D341Med (cell line): ENCODE data around the gene CCDC32.

Experiments
- DNase-seq: peaks from one replicate; pipeline ENCODE4 v3.0.0; 2012; ENCODE audit warnings: low spot score

Gene CCDC32

DNA sequence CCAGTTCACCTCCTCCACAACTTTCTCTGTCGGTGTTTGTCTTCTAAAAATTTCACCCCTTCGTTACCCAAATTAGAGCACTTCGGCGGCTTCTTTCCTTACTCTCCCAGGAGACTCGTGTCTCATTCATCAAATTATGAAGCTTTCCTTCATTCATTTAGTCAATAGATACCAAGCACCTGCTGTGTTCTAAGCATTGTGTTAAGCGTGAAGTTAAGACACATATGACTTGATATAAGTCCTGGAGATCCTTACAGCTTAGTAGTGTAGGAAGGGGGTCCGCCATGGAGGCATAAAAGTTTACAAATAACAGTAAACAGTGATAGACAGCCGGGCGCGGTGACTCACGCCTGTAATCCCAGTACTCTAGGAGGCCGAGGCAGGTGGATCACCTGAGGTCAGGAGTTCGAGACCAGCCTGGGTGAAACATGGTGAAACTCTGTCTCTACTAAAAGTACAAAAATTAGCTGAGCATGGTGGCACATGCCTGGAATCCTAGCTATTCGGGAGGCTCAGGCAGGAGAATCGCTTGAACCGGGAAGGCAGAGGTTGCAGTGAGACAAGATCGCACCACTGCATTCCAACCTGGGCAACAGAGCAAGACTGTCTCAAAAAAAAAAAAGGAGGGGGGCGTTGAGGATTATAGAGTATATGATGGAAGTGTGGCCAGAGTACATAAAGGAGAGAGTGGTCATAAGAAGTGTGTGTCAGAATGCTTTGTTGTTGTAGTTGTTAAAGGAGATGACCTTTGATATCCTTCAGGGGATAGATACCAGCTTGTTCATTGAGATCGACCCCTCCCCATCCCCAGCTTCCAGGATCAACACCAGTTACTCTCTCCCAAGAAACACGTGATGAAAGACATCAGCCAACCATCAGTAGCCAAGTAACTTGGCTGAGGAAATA is 744 bp upstream of the CCDC32 start:
- no peak for DNase-seq

- DNase-seq: no peak
Observed at GRCh38 chr15:40563426-40563825, 1.4 kb downstream of the CCDC32 start.

- DNase-seq: no peak
Observed at GRCh38 chr15:40562691-40563090, 2.2 kb downstream of the CCDC32 start.

DNA sequence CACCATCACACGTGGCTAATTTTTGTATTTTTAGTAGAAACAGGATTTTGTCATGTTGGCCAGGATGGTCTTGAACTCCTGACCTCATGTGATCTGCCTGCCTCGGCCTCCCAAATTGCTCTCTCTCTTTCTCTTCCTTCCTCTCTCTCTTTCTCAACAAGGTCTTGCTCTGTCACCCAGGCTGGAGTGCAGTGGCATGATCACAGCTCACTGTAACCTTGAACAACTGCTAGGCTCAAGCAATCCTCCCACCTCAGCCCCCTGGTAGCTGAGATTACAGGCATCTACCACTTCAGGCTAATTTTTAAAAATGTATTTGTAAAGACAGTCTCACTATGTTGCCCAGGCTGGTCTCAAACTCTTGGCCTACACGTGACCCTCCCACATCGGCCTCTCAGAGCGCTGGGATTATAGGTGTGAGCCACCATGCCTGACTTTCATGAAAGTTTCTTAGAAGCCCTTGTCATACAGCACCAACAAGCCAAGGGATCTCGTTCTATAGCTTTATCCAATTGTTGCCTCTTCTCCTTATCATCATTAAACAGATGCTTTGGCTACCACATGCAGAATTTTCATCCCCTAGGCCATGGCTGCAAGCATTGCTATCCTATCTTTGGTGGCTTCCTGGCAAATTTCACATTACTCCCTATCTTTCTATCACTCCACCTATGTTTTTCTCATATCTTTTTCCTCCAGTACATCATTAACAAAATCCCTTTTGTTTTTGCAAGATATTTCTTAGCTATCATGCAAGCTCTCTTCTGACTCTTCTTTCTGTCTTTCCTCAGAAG is 5.7 kb downstream of the CCDC32 start:
- no peak for DNase-seq

DNA sequence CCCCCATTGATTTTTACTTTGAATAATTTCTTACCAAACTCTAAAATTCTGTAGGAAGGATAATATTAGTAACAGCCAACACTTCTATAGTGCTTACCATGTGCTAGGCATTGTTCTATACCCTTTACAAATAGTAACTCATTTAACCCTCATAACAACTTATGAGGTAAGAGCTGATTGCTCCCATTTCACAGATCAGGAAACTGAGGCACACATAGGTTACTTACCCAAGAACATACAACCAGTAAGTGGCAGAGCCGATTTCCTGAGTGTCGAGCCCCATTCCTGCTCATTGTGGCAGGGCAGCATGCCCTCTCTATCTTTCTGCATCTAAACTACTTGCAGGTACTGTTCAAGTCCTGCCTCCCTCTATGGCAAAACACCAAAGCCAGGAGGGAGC is 9.0 kb downstream of the CCDC32 start:
- no peak for DNase-seq

DNA sequence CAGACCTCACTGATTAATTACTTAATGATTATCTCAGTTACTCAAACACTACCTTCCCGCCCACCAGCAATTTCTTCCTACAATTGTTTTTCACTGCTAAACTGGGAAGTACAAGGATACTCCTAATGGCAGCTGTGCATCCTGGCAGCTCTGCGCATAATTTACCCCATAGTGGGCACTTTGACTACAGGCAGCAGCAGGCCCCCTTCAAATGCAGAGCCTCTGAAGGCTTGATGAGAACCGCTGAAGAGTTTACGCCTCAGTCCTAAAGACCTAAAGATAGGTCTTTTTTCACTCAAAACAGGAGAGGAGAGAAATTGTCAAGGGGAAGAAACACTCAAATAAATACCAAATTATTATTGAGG is 10.7 kb downstream of the CCDC32 start:
- DNase-seq: no peak

GRCh38 chr15:40550341-40551037 is 14.4 kb downstream of the CCDC32 start:
- no peak for DNase-seq

- DNase-seq: no peak
Observed at GRCh38 chr15:40549894-40550293, 14.9 kb downstream of the CCDC32 start.

- DNase-seq: no peak
Observed at GRCh38 chr15:40548610-40549009, 16.2 kb downstream of the CCDC32 start.

- DNase-seq: no peak
Observed at GRCh38 chr15:40545457-40545856, 19.4 kb downstream of the CCDC32 start.

GRCh38 chr15:40543631-40544294 is 21.1 kb downstream of the CCDC32 start:
- no peak for DNase-seq

DNA sequence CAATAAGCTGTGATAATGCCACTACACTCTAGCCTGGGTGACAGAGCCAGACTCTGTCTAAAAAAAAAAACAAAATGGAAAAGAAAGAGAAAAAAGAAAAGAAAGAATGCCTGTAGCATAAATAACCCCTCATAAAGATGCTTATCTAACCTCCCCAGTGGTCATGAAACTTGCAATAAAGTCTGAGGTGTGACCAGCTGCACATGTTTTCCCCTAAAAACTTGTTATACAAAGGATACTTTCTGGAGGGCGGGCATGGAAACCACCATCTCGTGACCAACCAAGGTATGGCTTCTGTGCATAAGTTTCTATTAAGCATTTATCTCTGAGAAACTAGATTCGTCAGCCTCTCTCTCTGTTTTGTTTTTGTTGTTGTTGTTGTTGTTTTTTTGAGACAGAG is 21.8 kb downstream of the CCDC32 start:
- no peak for DNase-seq

DNA sequence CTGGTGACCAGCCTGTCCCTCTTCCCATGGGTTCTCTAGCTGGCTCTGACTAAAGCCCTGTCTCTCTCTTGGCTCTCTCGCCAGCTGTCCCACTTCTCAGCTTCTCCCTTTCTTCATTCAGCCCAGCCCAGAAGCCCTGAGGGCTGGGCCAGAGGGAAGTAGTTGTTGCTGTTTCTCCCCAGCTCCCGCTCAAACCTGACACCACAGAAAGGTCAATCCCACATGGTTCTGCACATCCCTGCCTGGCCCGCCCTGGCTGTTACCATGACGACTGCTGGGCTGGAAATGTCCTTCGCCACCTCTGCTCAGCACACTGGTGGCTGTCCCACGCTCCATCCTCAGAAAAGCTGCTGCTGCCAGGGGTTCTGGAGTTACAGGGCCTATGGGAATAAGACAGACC is 25.9 kb downstream of the CCDC32 start:
- no peak for DNase-seq

GRCh38 chr15:40536501-40536900 is 28.3 kb downstream of the CCDC32 start:
- no peak for DNase-seq

DNA sequence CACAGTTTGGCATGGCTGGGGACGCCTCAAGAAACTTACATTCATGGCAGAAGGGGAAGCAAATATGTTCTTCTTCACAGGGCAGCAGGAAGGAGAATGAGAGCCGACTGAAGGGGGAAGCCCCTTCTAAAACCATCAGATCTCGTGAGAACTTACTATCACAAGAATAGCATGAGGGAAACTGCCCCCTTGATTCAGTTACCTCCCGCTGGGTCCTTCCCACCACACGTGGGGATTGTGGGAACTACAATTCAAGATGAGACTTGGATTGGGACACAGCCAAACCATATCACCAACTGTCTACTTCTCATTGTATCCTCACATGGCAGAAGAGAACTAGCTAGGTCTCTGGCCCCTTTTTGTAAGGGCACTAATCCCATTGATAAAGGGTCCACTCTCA is 30.5 kb downstream of the CCDC32 start:
- DNase-seq: no peak

- no peak for DNase-seq
Observed at GRCh38 chr15:40533763-40534364, 31.0 kb downstream of the CCDC32 start.

GRCh38 chr15:40528801-40529200 is 36.0 kb downstream of the CCDC32 start:
- no peak for DNase-seq

- DNase-seq: no peak
Observed at GRCh38 chr15:40525855-40526254, 39.0 kb downstream of the CCDC32 start.

GRCh38 chr15:40523611-40524010 is 41.2 kb downstream of the CCDC32 start:
- DNase-seq: no peak

- DNase-seq: no peak
Observed at GRCh38 chr15:40516322-40516721, 48.5 kb downstream of the CCDC32 start.

DNA sequence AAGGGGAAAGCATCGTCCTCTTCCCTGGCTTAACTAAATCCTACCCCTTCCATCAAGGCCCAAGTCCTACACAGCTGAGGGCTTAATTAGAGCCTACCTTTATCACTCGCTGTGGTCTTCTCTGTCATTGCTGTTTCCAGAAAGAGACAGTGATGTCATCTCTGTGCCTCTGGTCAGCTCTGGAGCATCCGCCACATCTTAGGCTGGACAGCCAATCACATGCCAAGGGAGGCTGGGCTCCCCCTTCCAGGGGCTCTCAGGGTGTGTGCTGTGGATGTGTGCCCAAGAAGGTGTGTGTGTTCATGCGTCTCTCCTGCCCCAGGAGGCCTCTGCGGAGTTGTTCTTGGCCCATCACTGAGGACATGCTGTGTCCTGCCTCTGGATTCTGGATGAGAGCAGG is 51.2 kb downstream of the CCDC32 start:
- no peak for DNase-seq

DNA sequence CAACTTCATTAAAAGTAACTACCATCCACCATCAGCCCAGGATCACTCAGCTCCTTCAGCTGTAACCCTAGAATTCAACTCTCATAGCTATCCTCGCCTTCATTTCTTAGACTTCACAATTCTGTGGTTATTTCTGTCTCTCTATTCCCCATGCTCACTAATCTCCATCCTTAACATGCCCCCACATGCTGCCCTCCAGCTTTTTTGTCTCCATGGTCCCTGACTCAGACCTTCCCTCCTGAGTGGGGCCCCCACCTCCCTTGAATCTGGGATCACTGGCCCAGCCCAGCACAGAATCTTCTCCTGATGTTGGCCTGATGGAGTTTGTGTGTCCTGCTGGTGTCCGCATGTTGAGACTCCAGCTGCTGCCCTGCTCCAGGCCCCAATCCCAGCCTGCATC is 52.4 kb downstream of the CCDC32 start:
- DNase-seq: no peak
